ENCODE results near the gene DBF4B. TPM values are rescaled to one million over a fixed set of nuclear protein-coding genes. Genes with fewer than 3 reads are reported as not detected.

The DBF4B gene, protein sequence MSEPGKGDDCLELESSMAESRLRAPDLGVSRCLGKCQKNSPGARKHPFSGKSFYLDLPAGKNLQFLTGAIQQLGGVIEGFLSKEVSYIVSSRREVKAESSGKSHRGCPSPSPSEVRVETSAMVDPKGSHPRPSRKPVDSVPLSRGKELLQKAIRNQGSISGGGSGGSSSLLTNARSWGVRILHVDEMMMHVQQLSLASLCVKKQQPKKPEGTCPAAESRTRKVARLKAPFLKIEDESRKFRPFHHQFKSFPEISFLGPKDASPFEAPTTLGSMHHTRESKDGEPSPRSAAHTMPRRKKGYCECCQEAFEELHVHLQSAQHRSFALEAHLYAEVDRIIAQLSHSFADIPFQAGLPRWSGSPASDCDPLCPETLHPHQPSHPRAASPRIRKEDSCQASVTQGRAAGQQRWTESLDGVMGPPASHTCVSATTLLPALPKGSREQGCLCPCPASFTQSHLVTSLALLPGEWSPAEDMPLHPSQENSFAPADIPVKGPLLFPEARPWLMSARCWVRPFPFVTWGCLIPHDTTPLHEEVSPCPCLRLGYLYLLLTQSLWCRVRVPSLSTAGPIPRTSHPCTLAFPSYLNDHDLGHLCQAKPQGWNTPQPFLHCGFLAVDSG
- total RNA-seq = 1 to 10 TPM; 1.5 to 3.5 (median 2.5) TPM

DNA sequence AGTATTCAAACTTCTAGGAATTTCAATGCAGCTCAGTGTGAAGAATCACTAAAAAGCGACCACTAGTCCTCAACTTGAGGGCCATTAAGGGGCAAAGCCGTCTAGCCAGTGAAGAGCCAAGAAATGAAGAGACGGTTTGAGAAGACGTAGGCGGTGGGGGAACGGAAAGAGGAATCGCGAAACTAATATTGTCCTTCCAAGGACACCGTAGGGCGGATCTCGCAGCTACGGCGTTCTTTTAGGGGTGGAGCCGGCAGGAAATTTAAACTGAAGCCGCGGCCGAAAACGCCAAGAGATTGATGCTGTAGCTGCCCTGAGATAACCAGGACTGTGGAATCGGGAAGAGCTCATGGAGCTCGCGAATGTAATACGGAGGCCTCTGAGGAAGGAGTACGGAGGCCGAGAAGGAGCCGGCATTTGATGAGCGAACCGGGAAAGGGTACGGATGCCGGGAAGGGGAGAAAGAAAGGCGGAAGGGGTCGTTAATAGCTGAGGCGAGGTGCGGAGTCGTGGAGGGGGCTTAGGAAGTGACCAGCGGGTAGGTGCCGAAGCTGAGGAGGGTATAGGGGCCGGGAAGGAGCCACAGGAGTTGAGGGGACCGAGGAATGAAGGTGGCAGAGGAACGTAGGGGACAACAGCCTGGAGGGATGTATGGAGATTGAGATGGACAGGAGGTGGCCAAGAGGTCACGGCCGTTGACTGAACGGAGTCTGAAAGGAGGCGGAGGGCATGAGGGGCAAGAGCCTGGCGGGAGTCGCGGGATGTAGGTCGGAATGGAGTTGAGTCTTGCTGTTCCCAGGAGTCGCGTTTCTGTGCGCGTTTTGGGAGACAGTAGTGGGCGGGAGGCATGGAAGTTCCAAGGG, at the start of gene DBF4B:
DBF4B (plus strand) TSS at position 265 of the 863 bp plus-strand sequence; CDS start at position 421, 156 bp downstream.
- DNase-seq = peak; percentile 88
- 0 to 1% methylated on average over 9 to 52 of the region's 52 CpGs for WGBS, 2 donors (ENCODE audit: low coverage in 1 of 2)
- peaks cover 0 to 2% (median 0%) of the 10 kb centered on the region in 4 donors for H3K36me3 ChIP-seq
- intact Hi-C loops (cut with DNase I; ENCODE audit: low total_unique reads) (no loop called here), in situ Hi-C loops (cut with MboI; ENCODE audit: low pct_ligation_motif_present in 1 of 4, low pct_unique_long_range_greater_than_20kb in 1 of 4, low sequenced_read_pairs in 3 of 4) (no loop called here)
- peaks cover 20% of the 10 kb centered on the region for H3K27me3 ChIP-seq
- H3K27ac ChIP-seq = peak within 1 kb of the TSS; percentile 68 to 85 (median 76)
- peak; percentile 25 to 73 (median 64) for TF ChIP-seq POLR2AphosphoS5 (IDR thresholded peaks at IDR 0.05)
- TF ChIP-seq, protein P1, sequence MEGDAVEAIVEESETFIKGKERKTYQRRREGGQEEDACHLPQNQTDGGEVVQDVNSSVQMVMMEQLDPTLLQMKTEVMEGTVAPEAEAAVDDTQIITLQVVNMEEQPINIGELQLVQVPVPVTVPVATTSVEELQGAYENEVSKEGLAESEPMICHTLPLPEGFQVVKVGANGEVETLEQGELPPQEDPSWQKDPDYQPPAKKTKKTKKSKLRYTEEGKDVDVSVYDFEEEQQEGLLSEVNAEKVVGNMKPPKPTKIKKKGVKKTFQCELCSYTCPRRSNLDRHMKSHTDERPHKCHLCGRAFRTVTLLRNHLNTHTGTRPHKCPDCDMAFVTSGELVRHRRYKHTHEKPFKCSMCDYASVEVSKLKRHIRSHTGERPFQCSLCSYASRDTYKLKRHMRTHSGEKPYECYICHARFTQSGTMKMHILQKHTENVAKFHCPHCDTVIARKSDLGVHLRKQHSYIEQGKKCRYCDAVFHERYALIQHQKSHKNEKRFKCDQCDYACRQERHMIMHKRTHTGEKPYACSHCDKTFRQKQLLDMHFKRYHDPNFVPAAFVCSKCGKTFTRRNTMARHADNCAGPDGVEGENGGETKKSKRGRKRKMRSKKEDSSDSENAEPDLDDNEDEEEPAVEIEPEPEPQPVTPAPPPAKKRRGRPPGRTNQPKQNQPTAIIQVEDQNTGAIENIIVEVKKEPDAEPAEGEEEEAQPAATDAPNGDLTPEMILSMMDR (IDR thresholded peaks at IDR 0.05) = no peak
- no peaks in the 10 kb centered on the region for H3K9me3 ChIP-seq
- peaks cover 5 to 16% (median 7%) of the 10 kb centered on the region in 4 donors for H3K4me1 ChIP-seq
- H3K4me3 ChIP-seq = peak within 1 kb of the TSS; percentile 50 to 100 (median 68)

DNA sequence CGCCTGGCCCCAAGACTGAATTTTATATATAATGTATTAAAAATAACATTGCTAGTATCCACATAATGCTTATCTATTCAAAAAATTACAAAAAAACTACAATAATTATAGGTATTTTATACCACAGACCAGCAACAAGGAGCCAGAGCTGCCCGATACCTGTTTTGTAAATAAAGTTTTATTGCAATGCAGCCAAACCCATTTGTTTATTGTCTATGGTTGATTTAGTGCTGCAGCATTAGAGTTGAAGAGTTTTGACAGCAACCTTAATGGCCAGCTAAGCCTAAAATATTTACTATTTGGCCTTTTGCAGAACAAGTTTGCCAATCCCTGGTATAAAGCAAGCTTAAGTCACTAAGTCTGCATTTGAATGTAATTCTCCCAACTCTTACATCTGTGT, 46.6 kb upstream of the DBF4B start:
- H3K4me1 ChIP-seq = no peaks in the 10 kb centered on the region
- H3K27me3 ChIP-seq = peaks cover 27% of the 10 kb centered on the region
- no peak overlapping the region for H3K4me3 ChIP-seq
- in situ Hi-C loops (cut with MboI; ENCODE audit: low pct_ligation_motif_present in 1 of 4, low pct_unique_long_range_greater_than_20kb in 1 of 4, low sequenced_read_pairs in 3 of 4) (no loop called here), intact Hi-C loops (cut with DNase I; ENCODE audit: low total_unique reads) (no loop called here)
- H3K9me3 ChIP-seq = no peaks in the 10 kb centered on the region
- WGBS, 2 donors (ENCODE audit: low coverage in 1 of 2) = 88 to 93% methylated on average over 2 of the region's 2 CpGs
- no peak for DNase-seq
- TF ChIP-seq POLR2AphosphoS5 (IDR thresholded peaks at IDR 0.05) (no peak), EP300 (IDR thresholded peaks at IDR 0.05; ENCODE audit: low read depth) (no peak)
- no peaks in the 10 kb centered on the region for H3K36me3 ChIP-seq
- H3K27ac ChIP-seq = no peak overlapping the region

DNA sequence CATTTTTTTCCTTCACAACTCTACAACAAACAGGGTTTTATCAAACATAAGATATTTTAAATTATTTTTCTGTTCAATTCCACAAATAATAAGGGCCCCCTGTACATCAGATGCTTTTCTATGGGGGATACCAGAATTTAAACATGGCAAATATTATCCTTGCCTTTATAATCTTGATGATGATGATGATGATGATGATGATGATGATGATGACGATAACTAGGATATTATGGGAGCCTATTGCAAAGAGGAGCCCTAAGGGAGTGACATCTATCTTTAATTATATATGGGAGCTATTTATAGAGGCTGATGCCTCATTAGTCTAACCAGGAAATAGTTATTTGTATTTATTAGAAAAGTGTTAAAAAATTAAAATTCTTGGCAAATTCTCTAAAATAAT, 45.4 kb upstream of the DBF4B start:
- TF ChIP-seq POLR2AphosphoS5 (IDR thresholded peaks at IDR 0.05) = no peak
- no peak for TF ChIP-seq POLR2A (IDR thresholded peaks at IDR 0.05)
- TF ChIP-seq, protein P1 (IDR thresholded peaks at IDR 0.05) = no peak
- no peak for TF ChIP-seq EP300 (IDR thresholded peaks at IDR 0.05; ENCODE audit: low read depth)
- in situ Hi-C loops (cut with MboI; ENCODE audit: low pct_ligation_motif_present in 1 of 4, low pct_unique_long_range_greater_than_20kb in 1 of 4, low sequenced_read_pairs in 3 of 4) = no loop called here
- Histone ChIP-seq H3K9me3 (no peaks in the 10 kb centered on the region), H3K4me3 (no peak overlapping the region), H3K36me3 (no peaks in the 10 kb centered on the region), H3K27ac (no peak overlapping the region), H3K4me1 (no peaks in the 10 kb centered on the region), H3K27me3 (peaks cover 15% of the 10 kb centered on the region)
- no peak for DNase-seq
- 76 to 100% methylated on average over 1 of the region's 1 CpG for WGBS, 2 donors (ENCODE audit: low coverage in 1 of 2)
- intact Hi-C loops (cut with DNase I; ENCODE audit: low total_unique reads) = no loop called here

DNA sequence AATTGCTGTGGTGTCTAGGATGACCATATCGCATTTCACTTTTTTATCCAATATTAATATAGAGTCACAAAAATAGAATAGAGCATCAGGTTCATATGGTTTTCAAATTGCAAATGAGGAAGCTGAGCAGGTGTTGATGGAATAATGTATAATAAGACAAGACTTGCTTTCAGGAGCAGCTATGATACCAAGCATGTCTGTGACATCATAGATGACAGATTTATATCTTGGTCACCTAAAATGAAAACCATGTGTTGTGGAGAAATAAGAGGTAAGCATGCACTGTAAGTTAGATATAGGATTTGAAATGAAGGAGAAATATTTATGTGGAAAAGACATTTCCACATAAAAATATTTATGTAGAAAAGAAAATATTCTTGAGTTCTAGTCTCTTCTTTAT, 43.6 kb upstream of the DBF4B start:
- 83% methylated on average over 1 of the region's 1 CpG; no CpG with 5 or more reads in 1 of the 2 donors for WGBS, 2 donors (ENCODE audit: low coverage in 1 of 2)
- Histone ChIP-seq H3K9me3 (no peaks in the 10 kb centered on the region), H3K27me3 (peaks cover 9% of the 10 kb centered on the region)

More for the DNA sequence above, 43.6 kb upstream of the DBF4B start:
- Histone ChIP-seq H3K36me3 (no peaks in the 10 kb centered on the region), H3K4me3 (no peak overlapping the region), H3K27ac (no peak overlapping the region), H3K4me1 (no peaks in the 10 kb centered on the region)
- in situ Hi-C loops (cut with MboI; ENCODE audit: low pct_ligation_motif_present in 1 of 4, low pct_unique_long_range_greater_than_20kb in 1 of 4, low sequenced_read_pairs in 3 of 4) (no loop called here), intact Hi-C loops (cut with DNase I; ENCODE audit: low total_unique reads) (no loop called here)
- DNase-seq = no peak
- TF ChIP-seq, protein P1 (IDR thresholded peaks at IDR 0.05) = no peak
- TF ChIP-seq POLR2AphosphoS5 (IDR thresholded peaks at IDR 0.05) = no peak
- no peak for TF ChIP-seq EP300 (IDR thresholded peaks at IDR 0.05; ENCODE audit: low read depth)
- no peak for TF ChIP-seq POLR2A (IDR thresholded peaks at IDR 0.05)
